Measurements from ENCODE around the gene IQUB.
"Not testable (repeated sequence)": the region's sequence is repeated elsewhere in the genome, so short reads cannot be mapped to it uniquely, and the experiment has no call there.

IQUB gene

GRCh38 chr7:123534383-123535260 lies at the start of gene IQUB:
IQUB (minus strand) TSS chr7:123534595; CDS start chr7:123512340, 22,255 bp downstream.
- peak; percentile 100 for DNase-seq

GRCh38 chr7:123583821-123584220 lies 49.4 kb upstream of the IQUB start:
- DNase-seq = no peak

- DNase-seq = no peak
Observed at GRCh38 chr7:123581162-123581459, 46.7 kb upstream of the IQUB start.

DNA sequence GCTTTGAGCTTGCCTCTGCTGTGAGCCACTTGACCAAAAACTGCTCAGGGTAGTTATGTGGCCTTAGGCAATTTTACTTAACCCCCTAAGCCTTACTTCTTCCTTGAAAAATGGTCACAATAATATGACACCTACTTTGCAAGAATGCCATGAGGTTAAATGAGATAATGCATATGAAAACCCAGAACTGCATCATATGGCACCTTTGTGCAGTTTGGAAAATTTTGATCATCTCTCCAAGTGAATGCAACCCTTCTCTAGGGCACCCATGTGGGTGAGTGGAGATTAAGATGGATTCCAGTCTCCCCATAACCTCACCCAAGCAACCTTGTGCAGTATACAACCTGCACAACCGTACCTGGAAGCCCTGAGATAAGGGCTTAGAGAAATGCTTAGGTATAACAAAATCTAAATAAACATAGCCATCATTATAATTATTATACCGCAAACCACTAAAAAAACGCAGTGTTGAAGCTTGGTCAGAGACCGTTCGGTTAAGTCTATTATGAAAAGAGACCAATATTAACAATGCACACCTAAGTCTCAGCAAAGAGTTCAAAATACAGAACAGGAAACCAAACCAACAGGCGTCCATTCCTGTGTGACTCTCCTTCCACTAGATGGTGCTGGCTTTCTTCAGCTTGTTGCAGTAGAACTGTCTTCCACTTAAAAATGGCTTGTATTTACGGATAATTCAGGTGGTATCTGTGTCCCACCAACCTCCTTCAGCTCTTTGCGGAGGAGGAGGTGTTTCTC lies 46.2 kb upstream of the IQUB start:
- peak; percentile 78 for DNase-seq

GRCh38 chr7:123579416-123579815 lies 45.0 kb upstream of the IQUB start:
- no peak for DNase-seq

- no peak for DNase-seq
Observed at GRCh38 chr7:123573896-123574467, 39.6 kb upstream of the IQUB start.

GRCh38 chr7:123573341-123573740 lies 38.9 kb upstream of the IQUB start:
- DNase-seq = no peak

- DNase-seq = no peak
Observed at GRCh38 chr7:123571684-123572083, 37.3 kb upstream of the IQUB start.

GRCh38 chr7:123571187-123571586 lies 36.8 kb upstream of the IQUB start:
- DNase-seq = no peak

- peak; percentile 36 for DNase-seq
Observed at GRCh38 chr7:123570390-123571182, 36.2 kb upstream of the IQUB start.

DNA sequence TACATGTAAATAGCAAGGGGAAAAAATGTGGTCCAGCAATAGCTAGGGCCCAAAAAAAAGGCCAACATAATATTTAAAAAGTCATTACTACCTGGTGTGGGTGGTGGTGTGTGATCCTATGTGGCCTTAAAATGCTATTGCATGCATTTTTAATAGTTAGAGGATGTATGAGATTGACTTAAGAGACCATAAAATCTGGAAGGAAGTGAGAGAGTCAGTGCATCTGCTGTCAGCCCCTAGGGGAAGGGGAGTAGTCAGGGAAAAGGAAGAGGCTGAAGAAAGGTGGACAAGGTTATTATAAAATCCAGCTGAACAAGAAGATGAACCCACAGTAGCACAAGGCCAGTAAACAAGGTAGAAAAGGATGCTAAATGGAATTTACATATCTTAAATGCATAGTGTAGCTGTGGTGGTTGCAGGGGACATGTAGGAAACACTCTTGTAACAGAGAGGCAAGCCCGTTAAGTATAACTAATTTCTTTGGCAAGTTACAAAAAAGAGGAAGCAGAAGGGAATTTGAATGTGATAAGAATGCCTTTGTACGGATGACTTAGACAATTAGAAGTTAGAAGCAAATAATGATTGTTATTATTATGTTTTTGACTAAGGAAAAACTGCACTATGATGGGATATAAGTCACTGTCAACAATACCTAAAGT lies 35.1 kb upstream of the IQUB start:
- DNase-seq = no peak

DNA sequence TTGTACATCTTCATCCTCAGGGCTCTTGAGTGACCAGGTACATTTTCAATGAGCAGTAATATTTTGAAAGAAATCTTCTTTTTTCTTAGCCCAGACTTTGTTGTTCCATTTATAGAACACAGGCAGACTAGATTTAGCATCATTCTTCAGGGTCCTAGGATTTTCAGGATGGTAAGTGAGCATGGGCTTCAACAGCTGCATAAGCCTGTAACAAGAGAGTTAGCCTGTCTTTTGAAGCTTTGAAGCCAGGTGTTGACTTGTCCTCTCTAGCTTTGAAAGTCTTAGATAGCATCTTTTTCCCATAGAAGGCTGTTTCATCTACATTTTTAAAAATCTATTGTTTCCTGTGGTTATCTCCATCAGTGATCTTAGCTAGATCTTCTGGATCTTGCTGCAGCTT lies 27.7 kb upstream of the IQUB start:
- DNase-seq = no peak

GRCh38 chr7:123558289-123558874 lies 24.0 kb upstream of the IQUB start:
- no peak for DNase-seq

GRCh38 chr7:123557398-123558288 lies 23.2 kb upstream of the IQUB start, which contains the start of gene NDUFA5:
NDUFA5 (minus strand) TSS chr7:123557818; CDS start chr7:123557795, 23 bp downstream.
- peak; percentile 99 for DNase-seq

GRCh38 chr7:123557016-123557397 lies 22.6 kb upstream of the IQUB start:
- no peak for DNase-seq

GRCh38 chr7:123555484-123555883 lies 21.1 kb upstream of the IQUB start:
- DNase-seq = no peak

- DNase-seq = no peak
Observed at GRCh38 chr7:123553159-123553558, 18.8 kb upstream of the IQUB start.

GRCh38 chr7:123552641-123553040 lies 18.2 kb upstream of the IQUB start:
- no peak for DNase-seq

DNA sequence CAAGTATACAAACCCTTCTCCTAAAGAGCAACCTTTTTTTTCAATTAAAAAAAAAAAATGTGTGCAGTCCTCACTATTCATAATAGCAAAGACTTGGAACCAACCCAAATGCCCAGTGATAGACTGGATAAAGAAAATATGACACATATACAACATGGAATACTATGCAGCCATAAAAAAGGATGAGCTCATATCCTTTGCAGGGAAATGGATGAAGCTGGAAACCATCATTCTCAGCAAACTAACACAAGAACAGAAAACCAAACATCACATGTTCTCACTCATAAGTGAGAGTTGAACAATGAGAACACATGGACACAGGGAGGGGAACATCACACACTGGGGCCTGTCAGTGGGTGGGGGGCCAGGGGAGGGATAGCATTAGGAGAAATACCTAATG lies 17.7 kb upstream of the IQUB start:
- not testable (repeated sequence) for DNase-seq

GRCh38 chr7:123548406-123548805 lies 14.0 kb upstream of the IQUB start:
- no peak for DNase-seq

GRCh38 chr7:123539871-123540270 lies 5.5 kb upstream of the IQUB start:
- no peak for DNase-seq

Data from NCI-H146 (cell line).